ENCODE measurements around the gene TMEM35A. TPM values are rescaled to one million over a fixed set of nuclear protein-coding genes. Genes with fewer than 3 reads are reported as not detected.

Gene TMEM35A
- polyA plus RNA-seq, 1 of the 3 experiments (the other 2 are of a cell fraction) = 5.6 TPM

DNA sequence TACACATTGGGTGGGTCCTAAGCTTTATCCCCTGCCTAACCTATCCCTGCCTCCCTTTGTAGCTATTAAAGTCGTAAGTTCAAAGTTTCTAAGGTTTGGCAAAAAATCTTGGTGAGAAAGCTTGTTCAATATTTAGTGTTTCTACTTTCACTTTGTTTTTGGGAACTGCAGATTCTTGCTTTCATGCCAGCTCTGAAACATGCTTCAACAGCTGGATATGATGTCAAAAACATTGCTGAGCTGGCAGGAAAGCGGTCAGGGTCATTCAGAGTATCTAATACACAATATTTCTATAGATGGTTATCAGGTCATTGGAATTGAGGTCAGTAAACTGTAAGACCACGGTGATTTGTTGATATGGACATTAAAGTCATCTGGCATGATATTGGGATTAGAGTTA is 39.0 kb downstream of the TMEM35A start:
- TF ChIP-seq NRF1 (IDR thresholded peaks at IDR 0.05; ENCODE audit: low read depth, low read length) (no peak), GATA2 (CRISPR knock-in tag; IDR thresholded peaks at IDR 0.05) (no peak), CHD2 (IDR thresholded peaks at IDR 0.05; ENCODE audit: low read length, partially characterized antibody) (no peak), NFIC (IDR thresholded peaks at IDR 0.05; ENCODE audit: borderline replicate concordance) (no peak), RFX5 (IDR thresholded peaks at IDR 0.05; ENCODE audit: low read length) (no peak)
- Histone ChIP-seq H3K79me2 (ENCODE audit: insufficient read depth) (no peaks in the 10 kb centered on the region; the same call in 1 of the 2 replicates), H3F3A (replicated peaks; ENCODE audit: insufficient read depth) (no peaks in the 10 kb centered on the region), H3K9me3 (no peaks in the 10 kb centered on the region), H3K27me3 (ENCODE audit: insufficient read depth) (no peaks in the 10 kb centered on the region), H3K9ac (no peak overlapping the region), H3K4me1 (ENCODE audit: control insufficient read depth in 1 of 2, insufficient read depth in 2 of 2, low read depth in 1 of 2, low read length in 1 of 2) (no peaks in the 10 kb centered on the region), H3K4me2 (no peak overlapping the region), H3K9me2 (no peaks in the 10 kb centered on the region), H2AFZ (ENCODE audit: low read depth) (no peak overlapping the region), H3K27ac (ENCODE audit: low read depth in 2 of 2, low read length in 1 of 2) (no peak overlapping the region), H4K20me1 (ENCODE audit: insufficient read depth) (no peaks in the 10 kb centered on the region), H3K4me3 (ENCODE audit: low read depth in 2 of 2, low read length in 1 of 2) (no peak overlapping the region), H3K36me3 (replicated peaks in 1 of 2; ENCODE audit: control insufficient read depth in 1 of 2, insufficient read depth in 2 of 2, low read length in 1 of 2) (peaks cover 0 to 12% of the 10 kb centered on the region in 2 experiments)
- POLR2A ChIA-PET = no interaction called here
- 55% methylated on average over 3 of the region's 3 CpGs for WGBS (ENCODE audit: low lambda C conversion rate)
- DNase-seq = no peak
- CTCF ChIA-PET = no interaction called here

DNA sequence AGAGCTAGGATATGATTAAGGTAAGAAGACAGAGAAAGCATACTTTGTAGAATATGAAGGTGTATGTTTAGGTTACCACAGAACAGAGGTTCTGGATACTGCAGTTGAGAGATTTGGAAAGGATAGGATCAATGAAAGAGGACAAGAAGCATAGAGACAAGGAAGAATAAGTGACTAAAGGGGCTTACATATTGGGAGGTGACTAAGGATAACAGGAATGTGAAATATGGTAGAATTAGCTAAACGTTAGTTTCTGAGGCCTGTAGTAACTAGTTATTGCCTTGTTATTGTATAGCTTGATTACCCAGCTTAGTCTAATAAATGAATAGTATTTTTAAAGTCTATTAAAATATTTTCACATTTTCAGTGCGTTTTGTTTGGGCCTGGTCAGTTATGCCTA is 57.6 kb downstream of the TMEM35A start:
- no peak for DNase-seq
- POLR2A ChIA-PET = no interaction called here

More for the DNA sequence above, 57.6 kb downstream of the TMEM35A start:
- Histone ChIP-seq H3K4me2 (no peak overlapping the region), H3K9ac (no peak overlapping the region), H3K27ac (ENCODE audit: low read depth in 2 of 2, low read length in 1 of 2) (no peak overlapping the region), H3K4me3 (ENCODE audit: low read depth in 2 of 2, low read length in 1 of 2) (no peak overlapping the region), H3K9me3 (no peaks in the 10 kb centered on the region), H3K9me2 (no peaks in the 10 kb centered on the region), H3K4me1 (ENCODE audit: control insufficient read depth in 1 of 2, insufficient read depth in 2 of 2, low read depth in 1 of 2, low read length in 1 of 2) (no peaks in the 10 kb centered on the region), H2AFZ (ENCODE audit: low read depth) (no peak overlapping the region), H4K20me1 (ENCODE audit: insufficient read depth) (no peaks in the 10 kb centered on the region), H3K27me3 (ENCODE audit: insufficient read depth) (no peaks in the 10 kb centered on the region), H3K36me3 (replicated peaks in 1 of 2; ENCODE audit: control insufficient read depth in 1 of 2, insufficient read depth in 2 of 2, low read length in 1 of 2) (peaks cover 0 to 17% of the 10 kb centered on the region in 2 experiments), H3F3A (replicated peaks; ENCODE audit: insufficient read depth) (no peaks in the 10 kb centered on the region), H3K79me2 (ENCODE audit: insufficient read depth) (no peaks in the 10 kb centered on the region)
- CTCF ChIA-PET = no interaction called here
- 41% methylated on average over 2 of the region's 2 CpGs for WGBS (ENCODE audit: low lambda C conversion rate)
- TF ChIP-seq RAD21 (IDR thresholded peaks at IDR 0.05; ENCODE audit: low read length) = no peak
- no peak for TF ChIP-seq JUND (IDR thresholded peaks at IDR 0.05)

Other genes with a start within 250 kb of the TMEM35A start
- gene NOX1, start 204.5 kb upstream of the TMEM35A start, polyA plus RNA-seq (2012; rRNA removed) = not detected in 2 replicates
- gene XKRX, start 150.0 kb upstream of the TMEM35A start, polyA plus RNA-seq (2012; rRNA removed) = not detected in 2 replicates
- gene ARL13A, start 109.2 kb upstream of the TMEM35A start, polyA plus RNA-seq (2012; rRNA removed) = not detected in 2 replicates
- 7.2 and 8.2 TPM in 2 replicates for gene TRMT2B, start 26.8 kb upstream of the TMEM35A start, polyA plus RNA-seq (2012; rRNA removed)
- 2.4 and 2.6 TPM in 2 replicates for gene CENPI, start 19.3 kb downstream of the TMEM35A start, polyA plus RNA-seq (2012; rRNA removed)
- 0.16 and 0.21 TPM in 2 replicates for gene DRP2, start 140.9 kb downstream of the TMEM35A start, polyA plus RNA-seq (2012; rRNA removed)
- gene TAF7L, start 212.5 kb downstream of the TMEM35A start, polyA plus RNA-seq (2012; rRNA removed) = 0.38 and 0.39 TPM in 2 replicates

Data from SK-N-SH (cell line).